Lung microvascular endothelial cell (primary cell): ENCODE measurements around the gene CISD2. TPM values are rescaled to one million over a fixed set of nuclear protein-coding genes. Genes with fewer than 3 reads are reported as not detected.
"Not testable (repeated sequence)": the region's sequence is repeated elsewhere in the genome, so short reads cannot be mapped to it uniquely, and the experiment has no call there.

Experiments used
- DNase-seq, 2 donors: peaks; one replicate each; pipeline versions ENCODE4 v3.0.0 to v3.0.0-alpha.2; 2010; ENCODE audit warnings: low read depth in 2 of 2
- total RNA-seq: library from RNA; depleted of rRNA; stranded (reverse); fragments of >200 nt; gene quantifications from 2 replicates; pipeline ENCODE4 v1.2.1, GENCODE V29; 2014

The CISD2 gene
- 31.4 and 47.4 TPM in 2 replicates for total RNA-seq

GRCh38 chr4:102868781-102869568 is at the start of gene CISD2:
CISD2 (plus strand) TSS chr4:102868992; CDS start chr4:102869085, 93 bp downstream.
- peak; percentile 93 to 94 for DNase-seq

GRCh38 chr4:102819100-102819499 is 49.7 kb upstream of the CISD2 start:
- DNase-seq = not testable (repeated sequence)

GRCh38 chr4:102819588-102820365 is 49.0 kb upstream of the CISD2 start:
- peak; percentile 55 to 74 for DNase-seq

GRCh38 chr4:102823464-102823863 is 45.3 kb upstream of the CISD2 start:
- DNase-seq = no peak

GRCh38 chr4:102823897-102824296 is 44.9 kb upstream of the CISD2 start:
- DNase-seq = peak in 1 of 2 donors; percentile 12

GRCh38 chr4:102824398-102824797 is 44.4 kb upstream of the CISD2 start:
- DNase-seq = peak; percentile 3 to 7

GRCh38 chr4:102825261-102826091 is 43.3 kb upstream of the CISD2 start:
- DNase-seq = peak; percentile 76 to 79

- DNase-seq = no peak
Observed at GRCh38 chr4:102826105-102826889, 42.5 kb upstream of the CISD2 start.

- peak; percentile 98 to 99 for DNase-seq
Observed at GRCh38 chr4:102826890-102827673, 41.7 kb upstream of the CISD2 start, which contains the start of gene UBE2D3. UBE2D3 (minus strand) TSS chr4:102827551; CDS start chr4:102826508, 1,043 bp downstream.

GRCh38 chr4:102827674-102828496 is 40.9 kb upstream of the CISD2 start:
- peak; percentile 100 for DNase-seq

- DNase-seq = no peak
Observed at GRCh38 chr4:102828497-102828808, 40.3 kb upstream of the CISD2 start.

GRCh38 chr4:102829803-102830202 is 39.0 kb upstream of the CISD2 start:
- DNase-seq = no peak

- DNase-seq = no peak
Observed at GRCh38 chr4:102832105-102832504, 36.7 kb upstream of the CISD2 start.

GRCh38 chr4:102832667-102833066 is 36.1 kb upstream of the CISD2 start:
- no peak for DNase-seq

- no peak for DNase-seq
Observed at GRCh38 chr4:102836596-102836995, 32.2 kb upstream of the CISD2 start.

GRCh38 chr4:102842367-102842766 is 26.4 kb upstream of the CISD2 start:
- no peak for DNase-seq

GRCh38 chr4:102843273-102843672 is 25.5 kb upstream of the CISD2 start:
- no peak for DNase-seq

- no peak for DNase-seq
Observed at GRCh38 chr4:102843938-102844337, 24.9 kb upstream of the CISD2 start.

- no peak for DNase-seq
Observed at GRCh38 chr4:102847687-102848086, 21.1 kb upstream of the CISD2 start.
